ENCODE data around the gene SH3RF3. TPM values are rescaled to one million over a fixed set of nuclear protein-coding genes. Genes with fewer than 3 reads are reported as not detected.

SH3RF3 gene
- total RNA-seq, 1 donor from 2014 or later, result 59.5 TPM

DNA sequence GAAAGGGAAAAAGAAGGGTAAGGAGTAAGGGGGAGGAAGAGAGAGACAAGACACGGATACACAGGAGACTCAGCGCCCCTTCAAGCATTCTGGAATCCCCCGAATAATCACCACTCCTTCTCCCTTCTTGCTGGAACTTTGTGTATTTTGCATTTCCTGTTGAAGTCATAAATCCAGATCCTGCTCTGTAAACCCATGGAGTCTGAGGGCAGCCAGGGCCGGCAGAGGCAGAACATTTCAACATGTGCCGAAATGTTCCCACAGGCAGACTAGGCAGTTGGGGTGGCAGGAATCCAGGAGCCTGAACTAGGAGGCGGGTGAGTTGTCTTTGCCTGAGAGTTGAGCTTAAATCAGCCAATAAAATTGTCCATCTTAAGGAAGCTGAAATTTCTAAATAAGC, 193.1 kb downstream of the SH3RF3 start:
- Mint-ChIP-seq H3K27me3 (ENCODE audit: low read depth) (no peaks in the 10 kb centered on the region), H3K4me3 (ENCODE audit: unreplicated experiment) (peak overlapping the region; percentile 53), H3K27ac (ENCODE audit: unreplicated experiment) (peak overlapping the region; percentile 96), H3K9me3 (ENCODE audit: low read depth) (no peaks in the 10 kb centered on the region), H3K4me1 (ENCODE audit: low read depth) (peaks cover 99% of the 10 kb centered on the region), H3K36me3 (ENCODE audit: low read depth) (no peaks in the 10 kb centered on the region)
- no peak for DNase-seq (ENCODE audit: low spot score)
- TF ChIP-seq, protein P1, sequence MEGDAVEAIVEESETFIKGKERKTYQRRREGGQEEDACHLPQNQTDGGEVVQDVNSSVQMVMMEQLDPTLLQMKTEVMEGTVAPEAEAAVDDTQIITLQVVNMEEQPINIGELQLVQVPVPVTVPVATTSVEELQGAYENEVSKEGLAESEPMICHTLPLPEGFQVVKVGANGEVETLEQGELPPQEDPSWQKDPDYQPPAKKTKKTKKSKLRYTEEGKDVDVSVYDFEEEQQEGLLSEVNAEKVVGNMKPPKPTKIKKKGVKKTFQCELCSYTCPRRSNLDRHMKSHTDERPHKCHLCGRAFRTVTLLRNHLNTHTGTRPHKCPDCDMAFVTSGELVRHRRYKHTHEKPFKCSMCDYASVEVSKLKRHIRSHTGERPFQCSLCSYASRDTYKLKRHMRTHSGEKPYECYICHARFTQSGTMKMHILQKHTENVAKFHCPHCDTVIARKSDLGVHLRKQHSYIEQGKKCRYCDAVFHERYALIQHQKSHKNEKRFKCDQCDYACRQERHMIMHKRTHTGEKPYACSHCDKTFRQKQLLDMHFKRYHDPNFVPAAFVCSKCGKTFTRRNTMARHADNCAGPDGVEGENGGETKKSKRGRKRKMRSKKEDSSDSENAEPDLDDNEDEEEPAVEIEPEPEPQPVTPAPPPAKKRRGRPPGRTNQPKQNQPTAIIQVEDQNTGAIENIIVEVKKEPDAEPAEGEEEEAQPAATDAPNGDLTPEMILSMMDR (IDR thresholded peaks at IDR 0.05), result no peak

DNA sequence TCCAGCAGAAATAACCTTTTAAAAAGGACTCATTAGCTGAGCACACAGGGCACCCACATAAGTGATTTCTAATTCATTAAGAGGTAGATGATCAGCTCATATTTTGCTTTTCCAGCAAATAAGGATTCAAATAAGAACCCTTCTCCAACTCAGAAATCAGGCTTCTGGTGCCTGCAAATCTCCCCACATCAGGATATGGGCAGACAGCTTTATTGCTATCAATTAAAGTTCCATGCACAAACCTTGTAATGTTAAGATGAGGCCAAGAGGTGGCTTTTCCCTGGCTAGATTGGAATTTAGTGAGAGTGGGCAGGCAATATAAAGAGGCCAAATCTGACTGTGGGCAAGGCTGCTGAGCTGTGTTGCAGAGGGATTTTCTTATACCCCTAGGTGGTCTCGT, 193.6 kb downstream of the SH3RF3 start:
- Mint-ChIP-seq H3K4me1 (ENCODE audit: low read depth) (peaks cover 97% of the 10 kb centered on the region), H3K27me3 (ENCODE audit: low read depth) (no peaks in the 10 kb centered on the region), H3K27ac (ENCODE audit: unreplicated experiment) (peak overlapping the region; percentile 96)

DNA sequence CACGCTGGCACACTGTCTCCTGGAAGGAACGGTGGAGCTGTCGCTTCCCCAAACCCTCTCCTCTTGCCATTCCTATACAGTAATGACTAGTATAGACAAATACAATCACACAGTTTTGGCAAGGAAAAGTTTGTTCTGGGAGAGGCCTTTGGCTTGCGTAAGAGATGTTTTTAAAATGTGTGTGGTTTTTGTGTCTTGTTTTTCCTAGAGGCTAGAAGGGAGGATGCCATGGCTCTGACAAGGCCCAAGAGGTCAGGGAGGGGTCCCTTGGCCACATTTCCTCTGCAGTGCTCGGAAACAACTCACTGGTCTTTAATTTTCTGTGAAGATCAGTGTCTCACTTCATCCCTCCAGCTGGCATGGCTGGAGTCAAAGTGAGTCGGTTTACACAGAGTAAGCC, 195.9 kb downstream of the SH3RF3 start:
- H3K4me3 Mint-ChIP-seq (ENCODE audit: unreplicated experiment), result peak overlapping the region; percentile 40
- peaks cover 7% of the 10 kb centered on the region for H3K9me3 Mint-ChIP-seq (ENCODE audit: low read depth)
- H3K27me3 Mint-ChIP-seq (ENCODE audit: low read depth), result no peaks in the 10 kb centered on the region
- DNase-seq (ENCODE audit: low spot score), result no peak
- H3K36me3 Mint-ChIP-seq (ENCODE audit: low read depth), result peaks cover 5% of the 10 kb centered on the region
- TF ChIP-seq, protein P1 (IDR thresholded peaks at IDR 0.05), result no peak
- peak overlapping the region; percentile 96 for H3K27ac Mint-ChIP-seq (ENCODE audit: unreplicated experiment)
- peaks cover 97% of the 10 kb centered on the region for H3K4me1 Mint-ChIP-seq (ENCODE audit: low read depth)

More for the DNA sequence above, 193.6 kb downstream of the SH3RF3 start:
- Mint-ChIP-seq H3K9me3 (ENCODE audit: low read depth) (no peaks in the 10 kb centered on the region), H3K36me3 (ENCODE audit: low read depth) (no peaks in the 10 kb centered on the region), H3K4me3 (ENCODE audit: unreplicated experiment) (peak overlapping the region; percentile 53)
- no peak for DNase-seq (ENCODE audit: low spot score)
- TF ChIP-seq, protein P1 (IDR thresholded peaks at IDR 0.05), result peak; percentile 16

DNA sequence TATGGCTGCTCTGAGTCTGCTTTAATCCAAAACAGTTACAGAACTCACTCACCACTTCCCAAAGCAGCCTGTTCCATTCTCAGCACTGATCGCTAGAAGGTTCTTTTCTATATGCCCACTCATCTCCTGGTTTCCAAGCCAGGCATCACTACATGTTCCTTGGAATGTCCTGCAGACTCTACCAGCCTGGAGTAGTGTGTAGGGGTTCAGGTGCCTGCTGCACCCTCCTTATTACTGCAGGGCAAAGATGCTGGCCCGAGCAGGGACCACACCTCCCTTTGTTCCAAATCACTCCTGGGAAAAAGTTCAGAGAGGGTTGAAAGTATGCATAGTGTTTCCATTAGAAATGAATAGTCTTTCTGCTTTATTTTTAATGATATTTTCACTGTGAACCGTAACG, 196.6 kb downstream of the SH3RF3 start:
- no peaks in the 10 kb centered on the region for H3K27me3 Mint-ChIP-seq (ENCODE audit: low read depth)
- H3K4me3 Mint-ChIP-seq (ENCODE audit: unreplicated experiment), result peak overlapping the region; percentile 1
- peaks cover 97% of the 10 kb centered on the region for H3K4me1 Mint-ChIP-seq (ENCODE audit: low read depth)
- peaks cover 5% of the 10 kb centered on the region for H3K36me3 Mint-ChIP-seq (ENCODE audit: low read depth)
- TF ChIP-seq, protein P1 (IDR thresholded peaks at IDR 0.05), result no peak
- H3K9me3 Mint-ChIP-seq (ENCODE audit: low read depth), result peaks cover 7% of the 10 kb centered on the region
- H3K27ac Mint-ChIP-seq (ENCODE audit: unreplicated experiment), result peak overlapping the region; percentile 96
- no peak for DNase-seq (ENCODE audit: low spot score)

DNA sequence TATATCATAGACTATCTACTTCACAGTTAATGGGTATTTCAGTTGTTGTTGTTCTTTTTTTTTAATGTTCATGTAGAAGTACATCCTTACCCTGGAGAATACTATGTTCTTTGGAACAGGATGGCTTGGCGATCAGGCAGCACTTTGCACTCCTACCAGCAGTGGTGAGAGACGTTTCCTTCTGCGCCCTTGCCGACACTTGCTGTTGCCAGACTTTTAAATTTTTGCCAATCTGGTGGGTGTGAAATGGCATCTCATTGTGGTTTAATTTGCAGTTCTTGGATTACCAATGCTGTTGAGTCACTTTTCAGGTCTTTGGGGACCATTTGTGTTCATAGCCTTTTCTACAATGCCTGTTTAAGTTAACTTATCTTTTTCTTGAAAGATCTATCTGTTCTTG, 197.3 kb downstream of the SH3RF3 start:
- no peak overlapping the region for H3K4me3 Mint-ChIP-seq (ENCODE audit: unreplicated experiment)
- no peaks in the 10 kb centered on the region for H3K27me3 Mint-ChIP-seq (ENCODE audit: low read depth)
- H3K36me3 Mint-ChIP-seq (ENCODE audit: low read depth), result peaks cover 5% of the 10 kb centered on the region
- DNase-seq (ENCODE audit: low spot score), result no peak
- TF ChIP-seq, protein P1 (IDR thresholded peaks at IDR 0.05), result no peak
- peak overlapping the region; percentile 96 for H3K27ac Mint-ChIP-seq (ENCODE audit: unreplicated experiment)
- H3K4me1 Mint-ChIP-seq (ENCODE audit: low read depth), result peaks cover 97% of the 10 kb centered on the region
- H3K9me3 Mint-ChIP-seq (ENCODE audit: low read depth), result peaks cover 7% of the 10 kb centered on the region

Measured in chondrocyte (in vitro differentiated cells).